PC-9 (cell line): ENCODE results near the gene CCDC60. TPM values are rescaled to one million over a fixed set of nuclear protein-coding genes. Genes with fewer than 3 reads are reported as not detected.

Source experiments
- BruUV-seq: library from RNA; stranded (reverse); fragments of 400-500 nt; replicated peaks from 2 replicates; lab custom pipeline; 2021; lab: Mats Ljungman, UMichigan
- CTCF ChIA-PET: fragments of 300-600 bp; sonication (Branson Sonifier 250); formaldehyde crosslinking; loops from one replicate; lab custom pipeline; 2022; ENCODE audit warnings: antibody characterized with exemption; lab: Charles Lee
- POLR2A ChIA-PET: fragments of 300-600 bp; sonication (Branson Sonifier 250); formaldehyde crosslinking; loops from one replicate; lab custom pipeline; 2022; ENCODE audit warnings: antibody characterized with exemption; ENCODE audit not compliant: unreplicated experiment; lab: Charles Lee
- DNase-seq, 2 experiments: peaks; one replicate each; pipeline versions ENCODE4 v3.0.0 to v3.0.0-alpha.2; 2015 to 2022; ENCODE audit warnings: mixed read lengths in 1 of 2
- H2AFZ ChIP-seq: fragments of 200-600 bp; sonication (generic); 2 replicates; pipeline ENCODE4 v1.8.1; 2017; ENCODE audit warnings: antibody characterized with exemption
- H3F3A ChIP-seq: fragments of 200-600 bp; sonication (generic); 2 replicates; pipeline ENCODE4 v1.8.1; 2017; ENCODE audit warnings: antibody characterized with exemption, mild to moderate bottlenecking, low read depth; ENCODE audit not compliant: insufficient read depth
- H3K27ac ChIP-seq: fragments of 200-600 bp; sonication (generic); 2 replicates; pipeline ENCODE4 v1.6.1; 2016; ENCODE audit warnings: mixed run types
- H3K27me3 ChIP-seq: fragments of 200-600 bp; sonication (generic); 2 replicates; pipeline ENCODE4 v1.6.1; 2016; ENCODE audit warnings: low read depth, mixed run types; ENCODE audit not compliant: insufficient read depth
- H3K36me3 ChIP-seq: fragments of 200-600 bp; sonication (generic); 2 replicates; pipeline ENCODE4 v1.6.1; 2016; ENCODE audit warnings: low read depth, mixed run types
- H3K4me1 ChIP-seq: fragments of 200-600 bp; sonication (generic); replicated peaks from 2 replicates; pipeline ENCODE4 v1.6.1; 2016; ENCODE audit warnings: mixed run types; ENCODE audit not compliant: insufficient read depth
- H3K4me2 ChIP-seq: fragments of 200-600 bp; sonication (generic); 2 replicates; pipeline ENCODE4 v1.6.1; 2017; ENCODE audit warnings: mixed run types
- H3K4me3 ChIP-seq: fragments of 200-600 bp; sonication (generic); 2 replicates; pipeline ENCODE4 v1.6.1; 2016; ENCODE audit warnings: mixed run types
- H3K79me2 ChIP-seq: fragments of 200-600 bp; sonication (generic); 2 replicates; pipeline ENCODE4 v1.6.1; 2017; ENCODE audit warnings: low read depth, mixed run types
- H3K9me2 ChIP-seq: fragments of 200-600 bp; sonication (generic); 2 replicates; pipeline ENCODE4 v1.8.1; 2017; ENCODE audit warnings: mild to moderate bottlenecking; ENCODE audit not compliant: insufficient read depth
- H3K9me3 ChIP-seq: fragments of 200-600 bp; sonication (generic); 2 replicates; pipeline ENCODE4 v1.8.1; 2016; ENCODE audit warnings: low read depth; ENCODE audit not compliant: insufficient read depth
- H4K20me1 ChIP-seq: fragments of 200-600 bp; sonication (generic); 2 replicates; pipeline ENCODE4 v1.8.1; 2017; ENCODE audit not compliant: insufficient read depth
- CTCF ChIP-seq: fragments of 200-600 bp; sonication (generic); conservative IDR thresholded peaks from 2 replicates; pipeline ENCODE4 v1.6.1; 2017; ENCODE audit warnings: mixed run types, antibody characterized with exemption, mild to moderate bottlenecking, moderate library complexity
- EZH2 ChIP-seq: fragments of 200-600 bp; sonication (generic); IDR thresholded peaks from 2 replicates; pipeline ENCODE4 v1.8.0; 2017; ENCODE audit warnings: antibody characterized with exemption, low read depth
- intact Hi-C: fragments of 100-400 bp; cut with micrococcal nuclease; formaldehyde crosslinking; loops from one replicate; pipeline ENCODE4 v1.10.0; 2022; ENCODE audit not compliant: unreplicated experiment
- total RNA-seq: library from RNA; stranded (reverse); gene quantifications from 2 replicates; pipeline ENCODE4 v1.2.3, GENCODE V29; 2021

CCDC60 gene
- total RNA-seq, 1 experiment from 2014 or later: not detected

- no peaks in the 10 kb centered on the region; the same call in 1 of the 2 replicates for H3K27me3 ChIP-seq
- H3F3A ChIP-seq: no peaks in the 10 kb centered on the region
- no peak overlapping the region for H3K27ac ChIP-seq
- no peak overlapping the region for H3K4me2 ChIP-seq
- H3K4me3 ChIP-seq: no peak overlapping the region
- intact Hi-C loops: no loop called here
- H3K9me2 ChIP-seq: no peaks in the 10 kb centered on the region
- no peak for DNase-seq
- no peaks in the 10 kb centered on the region for H4K20me1 ChIP-seq
- no peaks in the 10 kb centered on the region for H3K79me2 ChIP-seq
- H3K36me3 ChIP-seq: no peaks in the 10 kb centered on the region
- no TSS peak for BruUV-seq
- no peak for TF ChIP-seq CTCF
- TF ChIP-seq EZH2: no peak
- no peak overlapping the region for H2AFZ ChIP-seq
- H3K9me3 ChIP-seq: no peaks in the 10 kb centered on the region
- ChIA-PET POLR2A (no interaction called here), CTCF (no interaction called here)
- peaks cover 11% of the 10 kb centered on the region; the same call in 1 of the 2 replicates for H3K4me1 ChIP-seq
Measured at GRCh38 chr12:119447126-119447525, 112.6 kb downstream of the CCDC60 start.

- intact Hi-C loops: no loop called here
- H3K9me2 ChIP-seq: no peaks in the 10 kb centered on the region
Measured at GRCh38 chr12:119447618-119448017, 113.1 kb downstream of the CCDC60 start.

GRCh38 chr12:119448611-119449131, 114.1 kb downstream of the CCDC60 start:
- POLR2A ChIA-PET: no interaction called here

More at GRCh38 chr12:119447618-119448017, 113.1 kb downstream of the CCDC60 start:
- no peak overlapping the region for H2AFZ ChIP-seq
- POLR2A ChIA-PET: no interaction called here
- TF ChIP-seq EZH2 (no peak), CTCF (no peak)
- no peaks in the 10 kb centered on the region for H3K79me2 ChIP-seq
- no peak overlapping the region for H3K27ac ChIP-seq
- DNase-seq: no peak
- H3K36me3 ChIP-seq: no peaks in the 10 kb centered on the region
- H4K20me1 ChIP-seq: no peaks in the 10 kb centered on the region
- no peaks in the 10 kb centered on the region for H3K27me3 ChIP-seq
- H3K4me2 ChIP-seq: no peak overlapping the region
- BruUV-seq: no TSS peak
- H3K4me3 ChIP-seq: no peak overlapping the region
- no peaks in the 10 kb centered on the region for H3K9me3 ChIP-seq
- CTCF ChIA-PET: no interaction called here
- peaks cover 11% of the 10 kb centered on the region; the same call in 1 of the 2 replicates for H3K4me1 ChIP-seq
- H3F3A ChIP-seq: no peaks in the 10 kb centered on the region

More at GRCh38 chr12:119448611-119449131, 114.1 kb downstream of the CCDC60 start:
- H2AFZ ChIP-seq: no peak overlapping the region
- DNase-seq: no peak
- no peaks in the 10 kb centered on the region for H3K9me3 ChIP-seq
- H3K9me2 ChIP-seq: no peaks in the 10 kb centered on the region
- no peak for TF ChIP-seq EZH2
- no peak for TF ChIP-seq CTCF
- no TSS peak for BruUV-seq
- no peaks in the 10 kb centered on the region for H3K36me3 ChIP-seq
- CTCF ChIA-PET: no interaction called here
- H3F3A ChIP-seq: no peaks in the 10 kb centered on the region
- no peak overlapping the region for H3K4me2 ChIP-seq
- H3K79me2 ChIP-seq: no peaks in the 10 kb centered on the region
- no peak overlapping the region for H3K27ac ChIP-seq
- intact Hi-C loops: no loop called here
- H4K20me1 ChIP-seq: no peaks in the 10 kb centered on the region
- H3K4me1 ChIP-seq: peaks cover 11% of the 10 kb centered on the region; the same call in 1 of the 2 replicates
- no peaks in the 10 kb centered on the region for H3K27me3 ChIP-seq
- no peak overlapping the region for H3K4me3 ChIP-seq
